ENCODE measurements around the gene ZNF169. TPM values are rescaled to one million over a fixed set of nuclear protein-coding genes. Genes with fewer than 3 reads are reported as not detected.
"Not testable (repeated sequence)": the region's sequence is repeated elsewhere in the genome, so short reads cannot be mapped to it uniquely, and the experiment has no call there.

The ZNF169 gene
- polyA plus RNA-seq, 4 donors, result 0.81 to 8.0 (median 2.6) TPM

- not testable (repeated sequence) for H3K9me3 ChIP-seq (ENCODE audit: control insufficient read depth in 2 of 2, insufficient read depth in 1 of 2, low read depth in 1 of 2, low read length in 1 of 2); H3K4me3 ChIP-seq (ENCODE audit: low read depth in 1 of 3, low read length in 3 of 3); H3K27me3 ChIP-seq (ENCODE audit: control insufficient read depth in 3 of 3, insufficient read depth in 3 of 3, low read length in 3 of 3); H3K4me1 ChIP-seq (ENCODE audit: control insufficient read depth in 3 of 3, insufficient read depth in 2 of 3, low read depth in 1 of 3, low read length in 2 of 3); H3K27ac ChIP-seq (ENCODE audit: low read depth in 1 of 3, low read length in 2 of 3); FAIRE-seq; DNase-seq; H3K36me3 ChIP-seq (ENCODE audit: control insufficient read depth in 3 of 3, insufficient read depth in 2 of 3, low read depth in 1 of 3, low read length in 3 of 3)
- WGBS, 3 donors, result 82 to 86% (median 82%) methylated on average over 5 to 7 of the region's 9 CpGs
Measured at GRCh38 chr9:94322342-94322940, 63.3 kb downstream of the ZNF169 start.

DNA sequence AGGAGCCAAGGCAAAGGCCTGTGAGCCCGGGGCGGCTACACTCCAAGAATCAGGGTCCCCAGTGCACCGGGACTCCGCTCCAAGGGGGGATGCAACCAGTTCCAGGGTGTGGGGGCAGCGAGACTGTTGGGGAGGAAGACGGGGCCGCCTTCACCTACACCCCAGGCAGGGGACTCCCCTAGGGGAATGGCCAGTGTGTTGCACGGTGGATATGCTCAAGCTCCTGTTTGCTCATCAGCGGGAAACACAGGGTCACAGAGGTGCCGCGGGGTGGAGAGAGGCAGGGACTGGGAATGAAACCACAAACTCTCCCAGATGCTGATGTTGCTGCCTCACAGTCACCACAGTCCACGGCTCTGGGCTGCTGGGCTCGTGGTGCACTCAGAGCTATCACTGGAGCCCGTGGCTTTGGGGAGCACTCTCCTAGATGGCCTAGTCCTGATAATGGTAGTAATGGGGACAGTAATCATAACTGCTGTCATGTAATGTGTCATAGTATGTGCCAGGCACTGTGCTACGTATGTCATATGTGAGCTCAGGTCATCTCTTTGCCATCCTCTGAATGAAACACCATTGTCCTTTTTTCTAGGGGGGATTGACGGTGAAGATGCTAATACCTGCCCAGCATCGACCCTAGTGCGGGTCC lies 64.2 kb downstream of the ZNF169 start:
- not testable (repeated sequence) for H3K36me3 ChIP-seq (ENCODE audit: control insufficient read depth in 3 of 3, insufficient read depth in 2 of 3, low read depth in 1 of 3, low read length in 3 of 3); H3K4me3 ChIP-seq (ENCODE audit: low read depth in 1 of 3, low read length in 3 of 3); H3K27me3 ChIP-seq (ENCODE audit: control insufficient read depth in 3 of 3, insufficient read depth in 3 of 3, low read length in 3 of 3); H3K4me1 ChIP-seq (ENCODE audit: control insufficient read depth in 3 of 3, insufficient read depth in 2 of 3, low read depth in 1 of 3, low read length in 2 of 3); H3K27ac ChIP-seq (ENCODE audit: low read depth in 1 of 3, low read length in 2 of 3); H3K9me3 ChIP-seq (ENCODE audit: control insufficient read depth in 2 of 2, insufficient read depth in 1 of 2, low read depth in 1 of 2, low read length in 1 of 2); DNase-seq; FAIRE-seq
- 81 to 87% (median 86%) methylated on average over 10 to 12 of the region's 18 CpGs for WGBS, 3 donors

DNA sequence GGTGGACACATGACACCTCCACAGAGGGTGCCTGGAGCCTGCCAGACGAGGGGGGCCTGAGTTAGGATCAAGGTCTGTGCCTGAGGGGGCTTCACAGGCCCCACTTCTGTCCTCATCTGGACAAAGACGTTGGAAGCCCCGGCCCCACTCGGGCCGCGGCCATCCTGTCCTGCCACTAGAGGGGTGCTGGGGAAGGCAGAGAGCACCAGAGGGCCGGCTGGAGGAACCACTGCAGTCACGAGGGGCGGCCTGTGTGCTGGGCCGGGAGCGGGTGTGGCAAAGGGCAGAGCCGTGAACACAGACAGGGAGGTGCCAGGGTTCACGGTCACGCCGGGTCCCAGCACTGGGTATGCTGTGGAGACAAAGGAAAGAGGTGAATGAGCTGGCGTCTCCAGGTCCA lies 66.5 kb downstream of the ZNF169 start:
- FAIRE-seq, result not testable (repeated sequence)

DNA sequence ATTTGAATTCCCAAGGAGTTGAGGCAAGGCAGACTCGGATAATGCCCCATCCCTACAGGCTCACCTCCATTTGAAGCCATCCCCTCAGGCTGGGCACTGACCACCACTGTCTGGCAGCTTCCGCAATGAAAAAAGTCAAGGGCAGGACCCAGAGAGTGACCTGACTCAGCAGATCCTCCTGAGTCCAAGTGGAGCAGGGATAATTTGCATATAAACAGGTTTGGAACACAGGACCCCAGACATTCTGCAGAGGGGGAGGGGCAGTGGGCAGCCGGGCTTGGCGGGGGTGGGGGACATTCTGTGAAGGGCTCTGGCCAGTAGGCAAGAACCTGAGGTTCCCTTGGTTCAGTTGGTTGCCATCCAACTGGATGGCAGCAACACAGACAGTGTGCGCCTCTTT lies 69.4 kb downstream of the ZNF169 start, which contains the start of gene NUTM2F:
Gene NUTM2F (minus strand): TSS at position 101 of the 400 bp plus-strand sequence. CDS start 21 bp downstream, at position 80.
- FAIRE-seq; H3K9me3 ChIP-seq (ENCODE audit: control insufficient read depth in 2 of 2, insufficient read depth in 1 of 2, low read depth in 1 of 2, low read length in 1 of 2); H3K4me3 ChIP-seq (ENCODE audit: low read depth in 1 of 3, low read length in 3 of 3); H3K27ac ChIP-seq (ENCODE audit: low read depth in 1 of 3, low read length in 2 of 3); H3K36me3 ChIP-seq (ENCODE audit: control insufficient read depth in 3 of 3, insufficient read depth in 2 of 3, low read depth in 1 of 3, low read length in 3 of 3); H3K4me1 ChIP-seq (ENCODE audit: control insufficient read depth in 3 of 3, insufficient read depth in 2 of 3, low read depth in 1 of 3, low read length in 2 of 3); H3K27me3 ChIP-seq (ENCODE audit: control insufficient read depth in 3 of 3, insufficient read depth in 3 of 3, low read length in 3 of 3); DNase-seq: not testable (repeated sequence)
- 76 to 91% (median 80%) methylated on average over 1 to 2 of the region's 5 CpGs for WGBS, 3 donors

More for the DNA sequence above, 66.5 kb downstream of the ZNF169 start:
- not testable (repeated sequence) for H3K4me1 ChIP-seq (ENCODE audit: control insufficient read depth in 3 of 3, insufficient read depth in 2 of 3, low read depth in 1 of 3, low read length in 2 of 3); H3K27me3 ChIP-seq (ENCODE audit: control insufficient read depth in 3 of 3, insufficient read depth in 3 of 3, low read length in 3 of 3); H3K36me3 ChIP-seq (ENCODE audit: control insufficient read depth in 3 of 3, insufficient read depth in 2 of 3, low read depth in 1 of 3, low read length in 3 of 3); H3K27ac ChIP-seq (ENCODE audit: low read depth in 1 of 3, low read length in 2 of 3); H3K9me3 ChIP-seq (ENCODE audit: control insufficient read depth in 2 of 2, insufficient read depth in 1 of 2, low read depth in 1 of 2, low read length in 1 of 2); H3K4me3 ChIP-seq (ENCODE audit: low read depth in 1 of 3, low read length in 3 of 3)
- DNase-seq, result peak in 1 of 2 donors; percentile 11
- WGBS, 3 donors, result 30 to 60% (median 32%) methylated on average over 15 of the region's 16 CpGs

- not testable (repeated sequence) for H3K4me1 ChIP-seq (ENCODE audit: control insufficient read depth in 3 of 3, insufficient read depth in 2 of 3, low read depth in 1 of 3, low read length in 2 of 3); H3K4me3 ChIP-seq (ENCODE audit: low read depth in 1 of 3, low read length in 3 of 3); H3K27ac ChIP-seq (ENCODE audit: low read depth in 1 of 3, low read length in 2 of 3); DNase-seq; H3K9me3 ChIP-seq (ENCODE audit: control insufficient read depth in 2 of 2, insufficient read depth in 1 of 2, low read depth in 1 of 2, low read length in 1 of 2); H3K36me3 ChIP-seq (ENCODE audit: control insufficient read depth in 3 of 3, insufficient read depth in 2 of 3, low read depth in 1 of 3, low read length in 3 of 3); H3K27me3 ChIP-seq (ENCODE audit: control insufficient read depth in 3 of 3, insufficient read depth in 3 of 3, low read length in 3 of 3); FAIRE-seq
- WGBS, 3 donors, result 90 to 94% (median 92%) methylated on average over 3 to 4 of the region's 4 CpGs
Measured at GRCh38 chr9:94336445-94336844, 77.3 kb downstream of the ZNF169 start.

DNA sequence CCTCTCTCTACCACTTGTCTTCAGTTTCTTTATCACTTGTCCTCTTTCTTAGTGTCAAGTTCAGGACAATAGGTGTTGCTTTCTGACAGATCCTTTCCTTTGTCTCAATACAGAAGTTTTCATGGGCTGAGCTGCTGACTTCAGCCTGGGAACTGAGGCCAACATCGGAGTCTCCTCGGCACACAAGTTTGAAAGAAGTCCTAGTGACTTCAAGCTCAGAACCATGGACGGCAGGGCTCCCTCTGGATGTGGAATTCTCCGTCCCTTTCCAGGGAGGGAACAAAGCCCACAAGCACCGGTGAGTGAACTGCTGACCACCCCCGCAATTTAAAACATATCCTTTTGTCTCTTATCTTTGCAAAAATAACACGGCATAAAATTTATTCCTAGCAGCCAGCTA lies 79.6 kb downstream of the ZNF169 start:
- not testable (repeated sequence) for FAIRE-seq; H3K4me3 ChIP-seq (ENCODE audit: low read depth in 1 of 3, low read length in 3 of 3); DNase-seq; H3K9me3 ChIP-seq (ENCODE audit: control insufficient read depth in 2 of 2, insufficient read depth in 1 of 2, low read depth in 1 of 2, low read length in 1 of 2); H3K27ac ChIP-seq (ENCODE audit: low read depth in 1 of 3, low read length in 2 of 3); H3K36me3 ChIP-seq (ENCODE audit: control insufficient read depth in 3 of 3, insufficient read depth in 2 of 3, low read depth in 1 of 3, low read length in 3 of 3); H3K4me1 ChIP-seq (ENCODE audit: control insufficient read depth in 3 of 3, insufficient read depth in 2 of 3, low read depth in 1 of 3, low read length in 2 of 3); H3K27me3 ChIP-seq (ENCODE audit: control insufficient read depth in 3 of 3, insufficient read depth in 3 of 3, low read length in 3 of 3)
- WGBS, 3 donors, result 78 to 84% (median 82%) methylated on average over 6 to 7 of the region's 7 CpGs

DNA sequence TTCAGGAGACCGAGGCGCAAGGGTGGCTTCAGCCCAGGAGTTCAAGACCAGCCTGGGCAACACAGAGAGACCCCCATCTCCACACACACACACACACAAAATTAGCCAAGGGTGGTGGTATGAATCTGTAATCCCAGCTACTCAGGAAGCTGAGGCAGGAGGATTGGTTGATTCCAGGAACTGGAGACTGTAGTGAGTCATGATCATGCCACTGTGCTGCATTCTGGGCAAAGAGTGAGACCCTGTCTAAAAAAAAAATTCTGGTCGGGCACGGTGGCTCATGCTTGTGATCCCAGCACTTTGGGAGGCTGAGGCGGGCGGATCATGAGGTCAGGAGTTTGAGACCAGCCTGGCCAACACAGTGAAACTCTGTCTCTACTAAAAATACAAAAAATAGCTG lies 80.6 kb downstream of the ZNF169 start:
- WGBS, 3 donors, result 87 to 94% (median 90%) methylated on average over 6 of the region's 6 CpGs
- not testable (repeated sequence) for H3K36me3 ChIP-seq (ENCODE audit: control insufficient read depth in 3 of 3, insufficient read depth in 2 of 3, low read depth in 1 of 3, low read length in 3 of 3); H3K27me3 ChIP-seq (ENCODE audit: control insufficient read depth in 3 of 3, insufficient read depth in 3 of 3, low read length in 3 of 3); H3K4me3 ChIP-seq (ENCODE audit: low read depth in 1 of 3, low read length in 3 of 3); DNase-seq; H3K27ac ChIP-seq (ENCODE audit: low read depth in 1 of 3, low read length in 2 of 3); H3K9me3 ChIP-seq (ENCODE audit: control insufficient read depth in 2 of 2, insufficient read depth in 1 of 2, low read depth in 1 of 2, low read length in 1 of 2); FAIRE-seq; H3K4me1 ChIP-seq (ENCODE audit: control insufficient read depth in 3 of 3, insufficient read depth in 2 of 3, low read depth in 1 of 3, low read length in 2 of 3)

DNA sequence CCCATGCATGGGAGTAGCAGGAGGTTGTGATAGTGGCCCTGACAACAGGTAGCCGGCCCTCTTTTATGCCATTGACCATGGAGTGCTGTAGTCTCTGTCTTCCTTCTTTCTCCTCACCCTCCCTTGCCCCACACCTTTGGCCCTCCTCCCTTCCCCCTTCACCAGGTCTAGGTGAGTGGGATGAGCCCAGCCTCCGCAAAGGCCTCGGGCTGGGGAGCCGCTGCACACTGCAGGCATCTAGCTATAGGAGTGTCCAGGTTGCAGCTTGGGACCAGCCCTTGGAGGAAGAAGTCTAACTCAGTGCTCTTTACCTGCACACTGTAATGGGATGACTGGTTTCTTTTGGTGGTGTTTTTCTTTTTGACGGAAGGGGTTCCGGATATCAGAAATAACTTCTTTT lies 81.7 kb downstream of the ZNF169 start:
- 55 to 97% (median 83%) methylated on average over 2 to 5 of the region's 6 CpGs for WGBS, 3 donors
- not testable (repeated sequence) for H3K4me1 ChIP-seq (ENCODE audit: control insufficient read depth in 3 of 3, insufficient read depth in 2 of 3, low read depth in 1 of 3, low read length in 2 of 3); H3K27me3 ChIP-seq (ENCODE audit: control insufficient read depth in 3 of 3, insufficient read depth in 3 of 3, low read length in 3 of 3); DNase-seq; H3K27ac ChIP-seq (ENCODE audit: low read depth in 1 of 3, low read length in 2 of 3); FAIRE-seq; H3K9me3 ChIP-seq (ENCODE audit: control insufficient read depth in 2 of 2, insufficient read depth in 1 of 2, low read depth in 1 of 2, low read length in 1 of 2); H3K36me3 ChIP-seq (ENCODE audit: control insufficient read depth in 3 of 3, insufficient read depth in 2 of 3, low read depth in 1 of 3, low read length in 3 of 3); H3K4me3 ChIP-seq (ENCODE audit: low read depth in 1 of 3, low read length in 3 of 3)

- H3K4me1 ChIP-seq (ENCODE audit: control insufficient read depth in 3 of 3, insufficient read depth in 2 of 3, low read depth in 1 of 3, low read length in 2 of 3); H3K9me3 ChIP-seq (ENCODE audit: control insufficient read depth in 2 of 2, insufficient read depth in 1 of 2, low read depth in 1 of 2, low read length in 1 of 2); H3K27me3 ChIP-seq (ENCODE audit: control insufficient read depth in 3 of 3, insufficient read depth in 3 of 3, low read length in 3 of 3); H3K4me3 ChIP-seq (ENCODE audit: low read depth in 1 of 3, low read length in 3 of 3); H3K27ac ChIP-seq (ENCODE audit: low read depth in 1 of 3, low read length in 2 of 3); FAIRE-seq; H3K36me3 ChIP-seq (ENCODE audit: control insufficient read depth in 3 of 3, insufficient read depth in 2 of 3, low read depth in 1 of 3, low read length in 3 of 3); DNase-seq: not testable (repeated sequence)
- 32 to 56% (median 43%) methylated on average over 2 of the region's 2 CpGs for WGBS, 3 donors
Measured at GRCh38 chr9:94341703-94342102, 82.6 kb downstream of the ZNF169 start.

Data from small intestine (tissue), 7 donors.